ENCODE results near the gene DOK1.

The DOK1 gene

GRCh38 chr2:74525717-74526648 lies 28.5 kb upstream of the DOK1 start, which contains the start of gene DQX1:
Gene DQX1, minus strand, starts transcription at chr2:74526231. Its CDS starts 502 bp downstream, at chr2:74525729.
- DNase-seq (ENCODE audit: low read depth in 2 of 2) = no peak

- DNase-seq (ENCODE audit: low read depth in 2 of 2) = no peak
Observed at GRCh38 chr2:74526649-74527230, 27.8 kb upstream of the DOK1 start.

- no peak for DNase-seq (ENCODE audit: low read depth in 2 of 2)
Observed at GRCh38 chr2:74527741-74528140, 26.8 kb upstream of the DOK1 start.

DNA sequence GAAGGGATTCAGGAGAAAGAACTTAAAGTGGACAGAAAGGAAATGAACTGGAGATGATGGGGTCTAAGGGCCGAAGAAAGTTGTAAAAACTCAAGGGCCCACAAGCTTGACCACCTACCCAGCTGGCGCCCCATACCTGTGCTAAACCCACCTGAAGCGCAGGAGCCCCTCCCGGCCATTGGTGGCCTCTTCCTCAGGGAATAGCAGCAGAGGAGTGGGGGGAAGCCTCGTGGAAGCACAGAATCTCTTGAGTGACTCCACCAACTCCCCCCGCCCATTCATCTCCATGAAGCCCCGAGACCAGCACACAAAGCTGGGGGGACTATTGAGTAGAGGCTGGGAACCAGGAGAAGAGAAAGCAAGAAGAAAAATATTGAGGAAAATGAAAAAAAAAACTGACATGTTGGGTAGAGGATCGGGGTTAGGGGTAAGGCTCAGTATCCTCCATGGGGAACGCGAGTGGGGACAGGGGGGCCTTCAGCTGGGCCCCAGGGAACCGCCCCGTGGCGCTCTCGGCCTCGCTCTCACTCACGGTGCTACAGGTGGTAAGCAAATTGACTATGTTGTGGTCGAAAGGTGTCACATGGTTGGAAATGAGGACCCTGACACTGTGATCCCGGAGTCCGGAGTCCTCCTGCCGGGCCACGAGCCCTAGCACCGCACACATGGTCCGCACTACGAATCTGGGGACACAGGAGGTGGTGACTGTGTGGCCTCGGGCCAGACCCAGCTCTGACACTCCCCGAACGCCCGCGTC lies 25.7 kb upstream of the DOK1 start:
- DNase-seq (ENCODE audit: low read depth in 2 of 2) = no peak

GRCh38 chr2:74529357-74530238 lies 24.9 kb upstream of the DOK1 start, which contains the start of the genes AUP1 and HTRA2:
Gene AUP1, minus strand, starts transcription at chr2:74529706. Its CDS starts 77 bp downstream, at chr2:74529629.
Gene HTRA2, plus strand, starts transcription at chr2:74529933. Its CDS starts 74 bp downstream, at chr2:74530007.
- DNase-seq (ENCODE audit: low read depth in 2 of 2) = peak; percentile 91 to 93

- DNase-seq (ENCODE audit: low read depth in 2 of 2) = no peak
Observed at GRCh38 chr2:74530239-74531187, 24.0 kb upstream of the DOK1 start.

- DNase-seq (ENCODE audit: low read depth in 2 of 2) = no peak
Observed at GRCh38 chr2:74531666-74532065, 22.9 kb upstream of the DOK1 start.

DNA sequence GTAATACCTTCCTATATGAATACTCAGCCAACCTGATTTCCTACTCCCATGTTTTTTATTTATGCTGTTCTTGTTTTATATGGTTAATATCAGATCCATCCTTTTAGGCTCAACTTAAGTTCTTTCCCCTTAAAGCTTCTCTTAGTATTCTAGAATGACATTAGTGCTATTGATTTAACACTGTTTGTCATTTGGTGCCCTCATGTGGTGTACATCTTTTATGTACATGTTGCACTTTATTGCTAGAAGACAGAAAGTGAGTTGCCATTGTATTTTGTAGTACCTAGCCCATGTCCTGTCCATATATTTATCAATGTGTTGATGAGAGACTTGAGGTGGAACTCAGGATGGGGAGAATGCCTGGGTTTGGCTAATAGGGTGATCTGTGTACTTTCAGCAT lies 22.3 kb upstream of the DOK1 start:
- no peak for DNase-seq (ENCODE audit: low read depth in 2 of 2)

GRCh38 chr2:74533464-74533863 lies 21.1 kb upstream of the DOK1 start:
- no peak for DNase-seq (ENCODE audit: low read depth in 2 of 2)

DNA sequence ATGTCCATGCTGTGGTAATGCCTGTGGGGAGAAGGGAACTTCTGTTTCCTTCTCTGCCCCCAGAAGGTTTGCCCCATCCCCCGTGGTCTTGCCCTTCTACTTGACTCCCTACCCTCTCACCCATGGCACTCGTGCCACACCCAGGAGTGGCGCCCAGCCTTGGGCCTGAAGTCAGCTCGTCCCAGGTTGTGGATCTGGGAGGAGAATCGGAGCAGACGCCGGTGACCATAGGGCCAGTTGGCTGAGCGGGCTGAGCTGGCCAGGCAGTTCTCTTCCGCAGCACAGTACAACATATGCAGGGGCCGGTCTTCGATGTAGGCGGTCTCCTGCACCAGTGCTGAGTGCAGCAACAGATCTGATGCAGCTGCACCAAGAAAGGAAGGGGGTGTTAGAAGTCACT lies 20.1 kb upstream of the DOK1 start:
- no peak for DNase-seq (ENCODE audit: low read depth in 2 of 2)

GRCh38 chr2:74535440-74535965 lies 19.0 kb upstream of the DOK1 start:
- DNase-seq (ENCODE audit: low read depth in 2 of 2) = no peak

GRCh38 chr2:74536166-74536950 lies 18.2 kb upstream of the DOK1 start:
- DNase-seq (ENCODE audit: low read depth in 2 of 2) = no peak

DNA sequence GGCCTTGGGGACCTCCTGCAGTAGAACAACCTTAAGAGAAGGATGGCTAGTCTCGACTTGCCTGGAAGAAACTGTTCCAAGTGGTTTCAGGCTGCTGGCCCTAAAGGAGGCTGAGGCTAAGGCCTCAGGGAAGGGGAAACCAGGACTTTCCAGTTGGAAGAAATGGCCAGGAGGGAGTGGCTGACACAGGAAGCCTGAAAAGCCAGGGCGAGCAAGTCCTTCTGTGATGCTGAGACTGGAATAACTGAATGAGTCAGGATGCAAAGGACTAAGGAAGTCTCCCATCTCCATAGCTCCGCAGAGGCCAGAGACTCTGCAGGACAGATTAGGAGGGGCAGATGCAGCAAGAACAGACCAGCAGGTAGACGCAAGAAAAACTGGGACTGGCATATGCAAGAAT lies 17.4 kb upstream of the DOK1 start:
- no peak for DNase-seq (ENCODE audit: low read depth in 2 of 2)

DNA sequence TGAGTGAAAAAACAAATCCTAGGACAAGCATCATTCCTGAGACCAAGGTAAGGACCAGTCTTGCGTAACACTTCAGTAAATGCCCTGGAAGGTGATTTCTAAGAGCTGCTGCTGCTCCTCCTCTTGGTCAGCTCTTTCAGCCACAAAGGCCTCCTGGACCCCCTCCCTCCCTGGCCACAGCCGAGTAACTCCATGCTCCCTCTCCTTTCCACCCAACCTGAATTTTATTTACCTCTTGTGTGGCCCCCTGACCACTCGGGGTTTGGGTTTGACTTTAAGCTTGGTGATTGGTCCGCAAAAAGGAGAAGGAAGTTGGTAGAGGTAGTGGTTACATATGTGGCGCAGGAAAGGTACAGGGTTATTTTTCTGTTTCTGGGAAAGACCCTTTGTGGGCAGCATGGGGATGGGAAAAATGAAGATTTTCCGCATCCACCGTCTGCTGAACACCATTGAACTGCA lies 15.6 kb upstream of the DOK1 start:
- DNase-seq (ENCODE audit: low read depth in 2 of 2) = no peak

- no peak for DNase-seq (ENCODE audit: low read depth in 2 of 2)
Observed at GRCh38 chr2:74540291-74540690, 14.2 kb upstream of the DOK1 start.

GRCh38 chr2:74542978-74543377 lies 11.5 kb upstream of the DOK1 start:
- DNase-seq (ENCODE audit: low read depth in 2 of 2) = no peak

- no peak for DNase-seq (ENCODE audit: low read depth in 2 of 2)
Observed at GRCh38 chr2:74544634-74545033, 9.9 kb upstream of the DOK1 start.

GRCh38 chr2:74546004-74546403 lies 8.5 kb upstream of the DOK1 start:
- DNase-seq (ENCODE audit: low read depth in 2 of 2) = no peak

All from stimulated activated CD8-positive, alpha-beta memory T cell treated with anti-CD3 and anti-CD28 coated beads, Interleukin-2, amount 100 ng/mL, for 48 hours (primary cell).